HepG2 (cell line): Measurements from ENCODE around the gene MYL11. TPM values are rescaled to one million over a fixed set of nuclear protein-coding genes. Genes with fewer than 3 reads are reported as not detected.

Experiments
- BCL3 ChIP-seq: sonication (generic); formaldehyde crosslinking; IDR thresholded peaks from 2 replicates; pipeline ENCODE4 v1.5.1; 2020; ENCODE audit warnings: mild to moderate bottlenecking, missing genetic modification reagents, moderate library complexity
- BRF2 ChIP-seq: sonication (generic); formaldehyde crosslinking; IDR thresholded peaks from 2 replicates; pipeline ENCODE4 v1.8.1; 2022; ENCODE audit warnings: mild to moderate bottlenecking, missing genetic modification reagents
- DNMT1 ChIP-seq: sonication (generic); formaldehyde crosslinking; IDR thresholded peaks from 2 replicates; pipeline ENCODE4 v1.5.1; 2020; ENCODE audit warnings: mild to moderate bottlenecking, missing genetic modification reagents
- DPF2 ChIP-seq: sonication (generic); formaldehyde crosslinking; IDR thresholded peaks from 2 replicates; pipeline ENCODE4 v1.4.0; 2020; ENCODE audit warnings: mild to moderate bottlenecking, low read depth, missing genetic modification reagents, borderline replicate concordance
- EHMT2 ChIP-seq: fragments of 200-600 bp; sonication (generic); IDR thresholded peaks from 2 replicates; pipeline ENCODE4 v1.7.0; 2017; ENCODE audit warnings: antibody characterized with exemption, low read depth, low read length, borderline replicate concordance
- ERF ChIP-seq: IDR thresholded peaks from 2 replicates; pipeline ENCODE4 v1.6.1; 2018; ENCODE audit warnings: missing biosample characterization, missing genetic modification reagents
- KLF16 ChIP-seq, 2 experiments: sonication (generic) in 1 of 2; formaldehyde crosslinking in 1 of 2; IDR thresholded peaks; 2 replicates each; pipeline versions ENCODE4 v1.6.1 to v1.8.0; 2016 to 2023; ENCODE audit warnings: missing genetic modification reagents in 2 of 2, missing compliant biosample characterization in 1 of 2
- MTF1 ChIP-seq: sonication (generic); formaldehyde crosslinking; IDR thresholded peaks from 2 replicates; pipeline ENCODE4 v1.5.0; 2020; ENCODE audit warnings: missing genetic modification reagents
- NFE2L2 ChIP-seq: fragments of 150-350 bp; IDR thresholded peaks from 2 replicates; pipeline ENCODE4 v1.6.1; 2014; ENCODE audit warnings: low read length
- NFKBIZ ChIP-seq: IDR thresholded peaks from 2 replicates; pipeline ENCODE4 v1.6.1; 2018; ENCODE audit warnings: missing genetic modification reagents, missing compliant biosample characterization
- NPAS2 ChIP-seq: sonication (generic); formaldehyde crosslinking; IDR thresholded peaks from 2 replicates; pipeline ENCODE4 v1.8.0; 2022; ENCODE audit warnings: mild to moderate bottlenecking, missing genetic modification reagents, borderline replicate concordance
- NR2C2 ChIP-seq: sonication (generic); formaldehyde crosslinking; IDR thresholded peaks from 2 replicates; pipeline ENCODE4 v1.4.0; 2020; ENCODE audit warnings: missing genetic modification reagents, mild to moderate bottlenecking, moderate library complexity, borderline replicate concordance
- REST ChIP-seq, 2 experiments: IDR thresholded peaks; 2 replicates each; pipeline ENCODE4 v1.6.1; 2011 to 2012; ENCODE audit warnings: low read length in 2 of 2, borderline replicate concordance in 1 of 2, low read depth in 1 of 2, mild to moderate bottlenecking in 1 of 2, moderate library complexity in 1 of 2
- SUZ12 ChIP-seq: fragments of 150-350 bp; IDR thresholded peaks from 2 replicates; pipeline ENCODE4 v1.6.1; 2014; ENCODE audit warnings: low read depth, low read length
- ZNF12 ChIP-seq: sonication (generic); formaldehyde crosslinking; IDR thresholded peaks from 2 replicates; pipeline ENCODE4 v1.5.0; 2020; ENCODE audit warnings: missing genetic modification reagents
- ZNF180 ChIP-seq: sonication (generic); formaldehyde crosslinking; IDR thresholded peaks from 2 replicates; pipeline ENCODE4 v1.4.0; 2020; ENCODE audit warnings: low read depth, missing genetic modification reagents, borderline replicate concordance
- ZNF484 ChIP-seq: sonication (generic); formaldehyde crosslinking; IDR thresholded peaks from 2 replicates; pipeline ENCODE4 v1.5.1; 2020; ENCODE audit warnings: mild to moderate bottlenecking, low read depth, missing genetic modification reagents, borderline replicate concordance
- ZNF547 ChIP-seq: sonication (generic); formaldehyde crosslinking; IDR thresholded peaks from 2 replicates; pipeline ENCODE4 v1.5.1; 2020; ENCODE audit warnings: mild to moderate bottlenecking, missing genetic modification reagents
- ZNF792 ChIP-seq: IDR thresholded peaks from 2 replicates; pipeline ENCODE4 v1.6.1; 2016
- ZSCAN25 ChIP-seq: sonication (generic); formaldehyde crosslinking; IDR thresholded peaks from 2 replicates; pipeline ENCODE4 v1.8.0; 2022; ENCODE audit warnings: mild to moderate bottlenecking, missing genetic modification reagents
- ZSCAN31 ChIP-seq: sonication (generic); formaldehyde crosslinking; IDR thresholded peaks from 2 replicates; pipeline ENCODE4 v1.5.0; 2020; ENCODE audit warnings: low read depth, mild to moderate bottlenecking, missing genetic modification reagents
- polyA plus RNA-seq, 8 experiments: library from polyadenylated mRNA; depleted of rRNA in 3 of 8; stranded (reverse) in 7 of 8; unstranded in 1 of 8; fragments of >200 nt; fragmentation: Illumina TruSeq in 4 of 8; extraction: Trizol in 4 of 8; gene quantifications; 2 replicates each; pipeline versions ENCODE4 v1.2.1 to v1.2.3, GENCODE V29; 2011 to 2016; ENCODE audit warnings: low read depth in 4 of 8, missing spikeins in 1 of 8, mixed read lengths in 1 of 8; ENCODE audit not compliant: insufficient read depth in 1 of 8
- total RNA-seq, 5 experiments: library from RNA; depleted of rRNA; stranded (reverse); fragments of >200 nt; fragmentation: Illumina TruSeq; extraction: Trizol; gene quantifications; 2 replicates each; pipeline ENCODE4 v1.2.3, GENCODE V29; 2016; ENCODE audit warnings: low read depth in 1 of 5

Gene MYL11
- total and polyA plus RNA-seq, 2 of the 13 experiments (the other 11 are each of a cell fraction or from before 2014, with no cell fraction given): not detected

- TF ChIP-seq NR2C2 (peak; percentile 89), BRF2 (CRISPR knock-in tag) (peak; percentile 49; the same call in 1 of the 2 replicates), ZNF12 (CRISPR knock-in tag) (peak; percentile 21; the same call in 1 of the 2 replicates), NFKBIZ (CRISPR knock-in tag) (0 out of 2 replicates have a peak, but pooled peaks have one; percentile 28), ZNF484 (CRISPR knock-in tag) (no peak), NFE2L2 (no peak), MTF1 (CRISPR knock-in tag) (no peak), ZSCAN25 (0 out of 2 replicates have a peak, but pooled peaks have one; percentile 31), ZSCAN31 (CRISPR knock-in tag) (no peak), KLF16 (CRISPR knock-in tag; IDR thresholded peaks at IDR 0.05) (peak in 1 of 2 experiments; percentile 95; a peak in 2 of 4 replicates), NPAS2 (no peak), ZNF180 (CRISPR knock-in tag) (no peak; the same call in 1 of the 2 replicates), SUZ12 (no peak), DNMT1 (CRISPR knock-in tag) (no peak; the same call in 1 of the 2 replicates), ERF (CRISPR knock-in tag) (peak; percentile 91), EHMT2 (no peak), ZNF547 (CRISPR knock-in tag) (no peak; the same call in none of the 2 replicates), ZNF792 (CRISPR knock-in tag) (peak; percentile 79; the same call in 1 of the 2 replicates), BCL3 (CRISPR knock-in tag) (no peak; the same call in 1 of the 2 replicates), DPF2 (CRISPR knock-in tag) (no peak), REST (IDR thresholded peaks at IDR 0.05; ENCODE audit: borderline replicate concordance in 1 of 2, low read depth in 1 of 2, low read length in 2 of 2) (peak in 1 of 2 experiments; percentile 61; a peak in 1 of 4 replicates)
These were observed 20.8 kb downstream of the MYL11 start, which contains the start of gene ZNF48 (continued) for GRCh38 chr16:30395155-30395991.
